ENCODE results near the gene SRGN. TPM values are rescaled to one million over a fixed set of nuclear protein-coding genes. Genes with fewer than 3 reads are reported as not detected.

SRGN gene
- total RNA-seq, 2 experiments from 2014 or later, result 162 to 167 TPM

GRCh38 chr10:69102440-69102839 is 14.5 kb downstream of the SRGN start:
- no peaks in the 10 kb centered on the region for H3K9me3 Mint-ChIP-seq
- peaks cover 22% of the 10 kb centered on the region for H3K4me1 Mint-ChIP-seq
- peak overlapping the region; percentile 69 for H3K27ac Mint-ChIP-seq
- no peaks in the 10 kb centered on the region for H3K27me3 Mint-ChIP-seq
- ATAC-seq (ENCODE audit: low read depth) (no peak), DNase-seq (no peak)
- POLR2A ChIA-PET, result interaction anchor here (0.9 kb wide), 1 partner anchor 9 kb away, joined by 3 read pairs; no protein-coding TSS in a partner anchor
- peaks cover 31% of the 10 kb centered on the region for H3K36me3 Mint-ChIP-seq
- peak overlapping the region; percentile 35 for H3K4me3 Mint-ChIP-seq

DNA sequence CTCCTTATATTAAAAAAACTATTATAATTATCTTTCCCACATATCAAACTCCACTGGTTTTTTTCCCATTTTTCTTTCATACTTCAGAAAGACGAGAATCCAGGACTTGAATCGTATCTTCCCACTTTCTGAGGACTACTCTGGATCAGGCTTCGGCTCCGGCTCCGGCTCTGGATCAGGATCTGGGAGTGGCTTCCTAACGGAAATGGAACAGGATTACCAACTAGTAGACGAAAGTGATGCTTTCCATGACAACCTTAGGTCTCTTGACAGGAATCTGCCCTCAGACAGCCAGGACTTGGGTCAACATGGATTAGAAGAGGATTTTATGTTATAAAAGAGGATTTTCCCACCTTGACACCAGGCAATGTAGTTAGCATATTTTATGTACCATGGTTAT is 15.9 kb downstream of the SRGN start:
- no peak for ATAC-seq (ENCODE audit: low read depth)
- no peak for DNase-seq
- no peaks in the 10 kb centered on the region for H3K27me3 Mint-ChIP-seq
- H3K36me3 Mint-ChIP-seq, result peaks cover 25% of the 10 kb centered on the region
- H3K9me3 Mint-ChIP-seq, result no peaks in the 10 kb centered on the region
- POLR2A ChIA-PET, result no interaction called here
- H3K4me1 Mint-ChIP-seq, result peaks cover 18% of the 10 kb centered on the region
- no peak overlapping the region for H3K27ac Mint-ChIP-seq
- H3K4me3 Mint-ChIP-seq, result no peak overlapping the region

DNA sequence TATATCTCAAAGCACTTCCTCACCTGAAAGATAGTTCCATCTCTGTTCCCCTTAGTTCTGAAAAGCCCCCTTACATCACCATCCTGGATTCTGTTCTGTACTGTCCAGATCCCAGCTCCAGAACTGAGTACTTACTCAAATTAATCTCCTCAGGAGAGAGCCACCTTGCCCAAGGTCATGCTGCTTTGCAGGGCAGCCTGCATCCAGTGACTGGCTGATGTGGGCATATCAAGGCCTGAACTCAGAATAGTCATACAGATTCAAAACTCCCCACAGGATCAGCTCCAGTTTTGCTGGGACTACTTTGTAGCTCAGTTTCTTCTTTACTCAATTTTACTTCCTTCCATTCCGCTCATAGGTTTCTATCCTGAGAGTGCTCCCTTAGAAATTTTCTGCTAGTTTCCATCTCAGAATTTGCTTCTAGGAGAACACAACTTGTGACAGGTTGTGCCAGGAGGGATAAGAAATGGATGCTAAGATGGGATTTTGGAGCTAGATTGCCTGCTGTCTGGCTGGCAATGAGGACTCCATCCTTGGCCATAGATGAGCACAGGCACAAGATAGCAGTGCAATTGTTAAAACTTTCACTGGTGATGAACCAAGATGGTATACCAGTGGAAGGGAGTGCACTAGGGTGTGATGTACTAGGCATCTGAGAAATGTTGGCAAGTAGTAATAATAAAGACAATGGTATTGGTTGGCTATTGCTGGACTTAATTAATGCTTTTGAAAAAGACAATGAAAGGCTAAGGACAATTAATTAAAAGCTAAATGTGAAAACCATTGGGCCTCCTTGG is 17.3 kb downstream of the SRGN start:
- no peak overlapping the region for H3K4me3 Mint-ChIP-seq
- H3K9me3 Mint-ChIP-seq, result no peaks in the 10 kb centered on the region
- peak overlapping the region; percentile 13 for H3K27ac Mint-ChIP-seq
- no peak for DNase-seq
- ATAC-seq (ENCODE audit: low read depth), result no peak
- H3K4me1 Mint-ChIP-seq, result peaks cover 18% of the 10 kb centered on the region
- POLR2A ChIA-PET, result interaction anchor here (1.0 kb wide), 1 partner anchor 9 kb away, joined by 3 read pairs; no protein-coding TSS in a partner anchor
- H3K36me3 Mint-ChIP-seq, result peaks cover 25% of the 10 kb centered on the region
- no peaks in the 10 kb centered on the region for H3K27me3 Mint-ChIP-seq

- POLR2A ChIA-PET, result no interaction called here
- H3K27ac Mint-ChIP-seq, result no peak overlapping the region
- H3K36me3 Mint-ChIP-seq, result peaks cover 17% of the 10 kb centered on the region
- peaks cover 6% of the 10 kb centered on the region for H3K27me3 Mint-ChIP-seq
- ATAC-seq (ENCODE audit: low read depth), result no peak
- no peak for DNase-seq
- H3K4me1 Mint-ChIP-seq, result peaks cover 7% of the 10 kb centered on the region
- H3K4me3 Mint-ChIP-seq, result no peak overlapping the region
- no peaks in the 10 kb centered on the region for H3K9me3 Mint-ChIP-seq
These were observed 19.2 kb downstream of the SRGN start for GRCh38 chr10:69107176-69107490.

- H3K4me1 Mint-ChIP-seq, result peaks cover 2% of the 10 kb centered on the region
- ATAC-seq (ENCODE audit: low read depth) (no peak), DNase-seq (no peak)
- no peaks in the 10 kb centered on the region for H3K9me3 Mint-ChIP-seq
- H3K36me3 Mint-ChIP-seq, result peaks cover 14% of the 10 kb centered on the region
- peaks cover 6% of the 10 kb centered on the region for H3K27me3 Mint-ChIP-seq
- POLR2A ChIA-PET, result no interaction called here
- no peak overlapping the region for H3K4me3 Mint-ChIP-seq
- H3K27ac Mint-ChIP-seq, result no peak overlapping the region
These were observed 19.8 kb downstream of the SRGN start for GRCh38 chr10:69107699-69108098.

DNA sequence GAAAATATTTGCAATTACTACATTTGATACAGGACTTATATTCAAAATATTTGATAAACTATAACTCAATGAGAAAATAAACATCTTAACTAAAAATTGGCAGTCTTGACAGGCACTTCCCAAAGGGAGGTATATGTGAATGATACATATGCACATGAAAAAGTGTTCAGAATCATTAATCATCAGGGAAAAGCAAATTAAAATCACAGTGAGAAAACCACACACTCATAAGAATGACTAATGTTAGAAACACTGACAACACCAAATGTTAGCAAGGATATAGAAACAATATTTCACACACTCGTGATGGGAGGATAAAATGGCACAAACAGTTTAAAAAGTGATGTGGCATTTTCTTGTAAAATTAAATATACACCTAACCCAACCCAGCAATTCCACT is 32.0 kb downstream of the SRGN start:
- ATAC-seq (ENCODE audit: low read depth) (no peak), DNase-seq (no peak)
- H3K27ac Mint-ChIP-seq, result no peak overlapping the region
- H3K4me1 Mint-ChIP-seq, result peaks cover 6% of the 10 kb centered on the region
- POLR2A ChIA-PET, result no interaction called here
- peaks cover 8% of the 10 kb centered on the region for H3K27me3 Mint-ChIP-seq
- H3K4me3 Mint-ChIP-seq, result no peak overlapping the region
- peaks cover 3% of the 10 kb centered on the region for H3K36me3 Mint-ChIP-seq
- H3K9me3 Mint-ChIP-seq, result no peaks in the 10 kb centered on the region

DNA sequence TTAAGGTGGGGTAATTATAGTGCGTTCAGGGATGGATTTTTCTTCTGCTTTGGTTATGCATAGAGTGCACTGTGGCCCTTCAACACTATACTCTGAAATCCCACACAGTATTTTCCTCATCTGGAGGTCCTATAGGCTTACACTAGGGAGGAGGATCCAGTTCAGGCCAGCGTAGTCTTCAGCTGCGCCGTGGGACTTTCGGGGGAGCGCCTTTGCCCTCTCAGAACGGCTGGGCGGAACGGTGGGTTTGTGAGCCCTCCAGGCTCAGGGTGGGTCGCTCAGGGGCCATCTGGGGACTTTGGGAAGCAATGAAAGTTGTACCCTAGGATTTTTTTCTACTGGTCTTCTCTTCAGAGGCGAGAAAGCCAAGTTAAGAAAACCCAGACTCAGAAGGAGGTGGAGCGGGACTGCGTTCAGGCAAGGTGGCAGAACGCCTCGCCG is 35.4 kb downstream of the SRGN start:
- POLR2A ChIA-PET, result no interaction called here
- DNase-seq (no peak), ATAC-seq (ENCODE audit: low read depth) (peak; percentile 32)
- H3K9me3 Mint-ChIP-seq, result no peaks in the 10 kb centered on the region
- H3K4me3 Mint-ChIP-seq, result peak overlapping the region; percentile 94
- H3K36me3 Mint-ChIP-seq, result peaks cover 3% of the 10 kb centered on the region
- H3K27ac Mint-ChIP-seq, result peak overlapping the region; percentile 93
- H3K27me3 Mint-ChIP-seq, result peaks cover 3% of the 10 kb centered on the region
- H3K4me1 Mint-ChIP-seq, result peaks cover 19% of the 10 kb centered on the region

GRCh38 chr10:69123747-69124562 is 36.1 kb downstream of the SRGN start, which contains the start of gene VPS26A:
Gene VPS26A, plus strand, starts transcription at chr10:69124178. Its CDS starts 100 bp downstream, at chr10:69124278.
- H3K27me3 Mint-ChIP-seq, result peaks cover 3% of the 10 kb centered on the region
- peaks cover 3% of the 10 kb centered on the region for H3K36me3 Mint-ChIP-seq
- DNase-seq (peak; percentile 100), ATAC-seq (ENCODE audit: low read depth) (peak; percentile 90)
- H3K4me3 Mint-ChIP-seq, result peak within 1 kb of the TSS; percentile 99
- H3K4me1 Mint-ChIP-seq, result peaks cover 20% of the 10 kb centered on the region
- no peaks in the 10 kb centered on the region for H3K9me3 Mint-ChIP-seq
- POLR2A ChIA-PET, result interaction anchor here (0.6 to 1.3 kb wide), 6 partner anchors 32 to 269 kb away, joined by 3 to 6 read pairs (median 3); partner anchors contain the start of gene DDX21
- H3K27ac Mint-ChIP-seq, result peak within 1 kb of the TSS; percentile 93

DNA sequence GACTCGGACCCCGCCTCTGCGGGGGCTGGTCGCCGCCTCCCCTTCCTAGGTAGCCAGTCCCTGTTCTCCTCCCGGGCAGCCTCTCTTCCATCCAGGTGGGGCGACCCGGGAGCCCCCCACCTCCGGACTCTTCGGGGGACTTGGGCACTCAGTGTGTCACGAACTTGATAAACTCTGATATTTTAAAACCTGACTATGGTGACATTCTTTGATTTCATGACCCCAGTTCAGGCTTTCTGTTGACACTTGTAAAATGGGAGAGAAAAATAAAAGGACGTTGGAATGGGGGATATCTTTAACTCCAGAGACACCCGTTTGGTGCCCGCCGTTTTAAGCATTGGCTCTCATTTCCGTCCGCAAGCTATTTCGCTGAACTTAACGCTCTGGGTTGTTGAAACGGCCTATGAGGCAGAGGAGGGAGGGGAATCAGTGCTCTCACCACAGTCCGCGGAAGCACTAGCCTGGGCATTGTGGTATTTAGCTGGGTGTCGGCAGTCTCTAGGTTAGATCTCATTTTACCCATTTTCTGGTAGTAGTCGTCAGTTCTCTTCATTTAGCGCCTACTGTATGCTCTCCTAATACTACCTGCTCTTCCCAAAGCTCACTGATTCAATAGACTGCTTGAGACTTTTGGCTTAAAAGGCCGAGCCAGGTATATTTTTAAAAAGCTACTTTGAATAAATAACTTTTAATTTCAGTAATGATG is 36.8 kb downstream of the SRGN start:
- Mint-ChIP-seq H3K27me3 (peaks cover 3% of the 10 kb centered on the region), H3K4me1 (peaks cover 22% of the 10 kb centered on the region), H3K27ac (peak overlapping the region; percentile 93), H3K4me3 (peak overlapping the region; percentile 99), H3K9me3 (no peaks in the 10 kb centered on the region), H3K36me3 (peaks cover 3% of the 10 kb centered on the region)
- ATAC-seq (ENCODE audit: low read depth) (peak; percentile 19), DNase-seq (peak; percentile 67)
- POLR2A ChIA-PET, result interaction anchor here (0.5 to 1.3 kb wide), 11 partner anchors 8 to 268 kb away, joined by 3 to 6 read pairs (median 3); partner anchors contain the start of gene DDX21

DNA sequence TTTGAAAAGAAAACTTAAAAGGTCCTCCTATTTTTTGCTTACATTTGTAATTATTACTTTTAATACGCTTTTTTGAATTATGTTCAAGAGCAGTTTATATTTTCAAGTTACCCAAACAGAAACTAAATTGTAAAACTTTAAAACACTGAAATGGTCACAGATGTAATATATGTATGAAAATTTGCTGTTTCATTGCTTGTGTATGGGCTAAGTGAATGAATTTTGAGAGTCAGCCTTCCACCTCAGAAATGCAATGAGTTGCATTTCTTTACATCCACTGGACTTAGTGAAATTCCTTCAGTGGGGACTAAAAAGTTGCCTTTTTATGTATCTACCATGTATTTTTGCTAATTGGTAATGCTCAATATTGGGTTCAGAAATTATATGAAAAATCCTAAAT is 37.7 kb downstream of the SRGN start:
- Mint-ChIP-seq H3K4me3 (peak overlapping the region; percentile 99), H3K9me3 (no peaks in the 10 kb centered on the region), H3K36me3 (peaks cover 3% of the 10 kb centered on the region), H3K4me1 (peaks cover 26% of the 10 kb centered on the region), H3K27ac (no peak overlapping the region), H3K27me3 (peaks cover 3% of the 10 kb centered on the region)
- POLR2A ChIA-PET, result interaction anchor here (0.7 to 1.3 kb wide), 5 partner anchors 9 to 167 kb away, joined by 3 to 4 read pairs (median 3); no protein-coding TSS in a partner anchor
- DNase-seq (no peak), ATAC-seq (ENCODE audit: low read depth) (no peak)

- POLR2A ChIA-PET, result no interaction called here
- Mint-ChIP-seq H3K9me3 (no peaks in the 10 kb centered on the region), H3K4me3 (no peak overlapping the region), H3K4me1 (peaks cover 22% of the 10 kb centered on the region), H3K27me3 (no peaks in the 10 kb centered on the region), H3K36me3 (peaks cover 15% of the 10 kb centered on the region), H3K27ac (peak overlapping the region; percentile 17)
- ATAC-seq (ENCODE audit: low read depth) (peak; percentile 22), DNase-seq (no peak)
These were observed 42.3 kb downstream of the SRGN start for GRCh38 chr10:69130251-69130650.

DNA sequence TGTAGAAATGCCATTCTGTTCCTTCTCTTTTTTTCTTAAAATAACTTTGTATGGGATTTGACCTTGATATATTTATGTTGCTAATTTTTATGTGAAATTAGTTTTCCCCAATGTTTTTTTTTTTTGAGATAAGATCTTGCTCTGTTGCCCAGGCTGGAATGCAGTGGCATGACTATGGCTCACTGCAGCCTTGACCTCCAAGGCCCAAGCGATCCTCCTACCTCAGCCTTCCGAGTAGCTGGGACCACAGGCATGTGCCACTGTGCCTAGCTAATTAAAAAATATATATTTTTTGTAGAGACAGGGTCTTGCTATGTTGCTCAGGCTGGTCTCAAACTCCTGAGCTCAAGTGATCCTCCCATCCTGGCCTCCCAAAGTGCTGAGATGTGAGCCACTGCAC is 52.1 kb downstream of the SRGN start:
- Mint-ChIP-seq H3K27ac (no peak overlapping the region), H3K27me3 (no peaks in the 10 kb centered on the region), H3K4me1 (peaks cover 5% of the 10 kb centered on the region), H3K36me3 (peaks cover 11% of the 10 kb centered on the region), H3K4me3 (no peak overlapping the region), H3K9me3 (no peaks in the 10 kb centered on the region)
- POLR2A ChIA-PET, result no interaction called here
- no peak for DNase-seq
- no peak for ATAC-seq (ENCODE audit: low read depth)

DNA sequence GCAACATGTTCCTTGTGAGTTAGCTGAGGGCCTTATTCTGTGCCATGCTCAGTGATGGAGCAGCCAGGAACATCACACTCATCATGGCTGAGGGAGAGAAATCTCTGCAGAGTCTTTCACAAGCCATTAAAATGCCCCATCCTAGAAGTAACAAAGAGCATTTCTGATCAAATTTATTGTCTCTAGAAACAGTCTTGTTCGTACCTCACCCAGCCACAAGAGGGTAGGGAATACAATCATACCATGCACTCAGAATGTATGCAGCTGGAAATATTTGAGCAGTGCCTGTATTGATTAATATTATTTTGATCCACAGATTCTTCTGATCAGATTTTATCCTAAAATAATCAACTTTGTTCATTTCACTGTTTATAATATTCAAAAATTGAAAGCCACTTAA is 53.4 kb downstream of the SRGN start:
- Mint-ChIP-seq H3K4me3 (no peak overlapping the region), H3K27me3 (no peaks in the 10 kb centered on the region), H3K4me1 (peaks cover 4% of the 10 kb centered on the region), H3K9me3 (no peaks in the 10 kb centered on the region), H3K27ac (no peak overlapping the region), H3K36me3 (peaks cover 7% of the 10 kb centered on the region)
- DNase-seq (no peak), ATAC-seq (ENCODE audit: low read depth) (no peak)
- POLR2A ChIA-PET, result no interaction called here

Measured in activated naive CD8-positive, alpha-beta T cell treated with anti-CD3 and anti-CD28 coated beads, Interleukin-2, amount 10 ng/mL, durations not matched to agents 7 days and 5 days (primary cell).